Fibroblast of lung (primary cell): ENCODE results near the gene CAMTA1. TPM values are rescaled to one million over a fixed set of nuclear protein-coding genes. Genes with fewer than 3 reads are reported as not detected.

Experiments
- DNase-seq, 2 donors: peaks; one replicate each; pipeline versions ENCODE4 v3.0.0 to v3.0.0-alpha.2; 2010; ENCODE audit warnings: low read depth in 2 of 2
- H2AFZ ChIP-seq: 2 replicates; pipeline ENCODE4 v1.5.1; 2012; ENCODE audit warnings: low read length, control low read depth, inconsistent platforms
- H3K27ac ChIP-seq: 2 replicates; pipeline ENCODE4 v1.5.1; 2011; ENCODE audit warnings: low read length, control low read depth; ENCODE audit not compliant: insufficient read depth
- H3K27me3 ChIP-seq: 2 replicates; pipeline ENCODE4 v1.5.1; 2011; ENCODE audit warnings: mild to moderate bottlenecking, low read length; ENCODE audit not compliant: control insufficient read depth, insufficient read depth
- H3K36me3 ChIP-seq: 2 replicates; pipeline ENCODE4 v1.5.1; 2011; ENCODE audit warnings: low read length; ENCODE audit not compliant: control insufficient read depth, insufficient read depth
- H3K4me1 ChIP-seq: 2 replicates; pipeline ENCODE4 v1.5.1; 2011; ENCODE audit warnings: low read length; ENCODE audit not compliant: control insufficient read depth, insufficient read depth; ENCODE audit errors: extremely low read depth
- H3K4me2 ChIP-seq: 2 replicates; pipeline ENCODE4 v1.5.1; 2011; ENCODE audit warnings: low read length, control low read depth; ENCODE audit not compliant: insufficient read depth; ENCODE audit errors: extremely low read depth
- H3K4me3 ChIP-seq, 4 experiments: fragments of 200-600 bp in 1 of 4; sonication (generic) in 1 of 4; replicated peaks in 1 of 4; 2 replicates each; pipeline ENCODE4 v1.5.1; 2011 to 2016; ENCODE audit warnings: low read length in 4 of 4, low read depth in 3 of 4, mild to moderate bottlenecking in 3 of 4, control low read depth in 2 of 4, inconsistent platforms in 1 of 4, mixed read lengths in 1 of 4; ENCODE audit not compliant: insufficient read depth in 1 of 4; ENCODE audit errors: control extremely low read depth in 1 of 4
- H3K79me2 ChIP-seq: 2 replicates; pipeline ENCODE4 v1.5.1; 2012; ENCODE audit warnings: mild to moderate bottlenecking, low read length, inconsistent platforms; ENCODE audit not compliant: control insufficient read depth, insufficient read depth
- H3K9ac ChIP-seq: 2 replicates; pipeline ENCODE4 v1.5.1; 2011; ENCODE audit warnings: mild to moderate bottlenecking, low read length, control low read depth; ENCODE audit not compliant: insufficient read depth
- H3K9me3 ChIP-seq: 2 replicates; pipeline ENCODE4 v1.5.1; 2012; ENCODE audit warnings: low read depth, low read length; ENCODE audit not compliant: control insufficient read depth, insufficient read depth
- H4K20me1 ChIP-seq: 2 replicates; pipeline ENCODE4 v1.5.1; 2011; ENCODE audit warnings: low read length; ENCODE audit not compliant: control insufficient read depth, insufficient read depth; ENCODE audit errors: extremely low read depth
- CTCF ChIP-seq, 2 donors: IDR thresholded peaks in 1 of 2; conservative IDR thresholded peaks in 1 of 2; 1 replicate in 1 of 2; 2 replicates in 1 of 2; pipeline ENCODE4 v1.5.1; 2011 to 2012; ENCODE audit warnings: low read length in 2 of 2, control low read depth in 1 of 2, inconsistent platforms in 1 of 2, low read depth in 1 of 2, mild to moderate bottlenecking in 1 of 2
- EZH2 ChIP-seq: IDR thresholded peaks from 2 replicates; pipeline ENCODE4 v1.5.1; 2012; ENCODE audit warnings: low read length, control low read depth, mild to moderate bottlenecking; ENCODE audit errors: missing control alignments
- polyA plus RNA-seq, 2 donors: library from polyadenylated mRNA; depleted of rRNA in 1 of 2; stranded (reverse) in 1 of 2; unstranded in 1 of 2; fragments of >200 nt; gene quantifications; 2 replicates each; pipeline ENCODE4 v1.2.1, GENCODE V29; 2011 to 2012; ENCODE audit warnings: missing spikeins in 1 of 2
- total RNA-seq: library from RNA; depleted of rRNA; stranded (reverse); fragments of >200 nt; gene quantifications from 2 replicates; pipeline ENCODE4 v1.2.1, GENCODE V29; 2014

Gene CAMTA1
- total and polyA plus RNA-seq, 2 donors (not counting 1 experiment from before 2014, with no cell fraction given) = 47.6 to 86.0 TPM

- no peaks in the 10 kb centered on the region for H3K27me3 ChIP-seq
- no peaks in the 10 kb centered on the region for H3K9me3 ChIP-seq
- H4K20me1 ChIP-seq = no peaks in the 10 kb centered on the region
- no peak overlapping the region for H3K4me2 ChIP-seq
- no peak overlapping the region for H3K27ac ChIP-seq
- no peak overlapping the region for H2AFZ ChIP-seq
- no peaks in the 10 kb centered on the region for H3K79me2 ChIP-seq
- H3K4me1 ChIP-seq = no peaks in the 10 kb centered on the region
- no peak overlapping the region for H3K4me3 ChIP-seq
- TF ChIP-seq CTCF (conservative IDR thresholded peaks at IDR 0.05 in 1 of 2, IDR thresholded peaks at IDR 0.05 in 1 of 2; ENCODE audit: low read depth in 1 of 2, low read length in 2 of 2) (no peak), EZH2 (no peak)
- no peak for DNase-seq
- no peak overlapping the region for H3K9ac ChIP-seq
- H3K36me3 ChIP-seq = no peaks in the 10 kb centered on the region
Measured at GRCh38 chr1:7583291-7584096, 798.2 kb downstream of the CAMTA1 start.

GRCh38 chr1:7584157-7584556 lies 798.9 kb downstream of the CAMTA1 start:
- Histone ChIP-seq H3K4me2 (no peak overlapping the region), H3K27ac (no peak overlapping the region), H3K4me3 (no peak overlapping the region), H3K79me2 (no peaks in the 10 kb centered on the region), H3K27me3 (no peaks in the 10 kb centered on the region), H3K4me1 (no peaks in the 10 kb centered on the region), H3K9me3 (no peaks in the 10 kb centered on the region), H3K36me3 (no peaks in the 10 kb centered on the region), H2AFZ (no peak overlapping the region), H4K20me1 (no peaks in the 10 kb centered on the region), H3K9ac (no peak overlapping the region)
- DNase-seq = no peak
- TF ChIP-seq EZH2 = no peak
- TF ChIP-seq CTCF (conservative IDR thresholded peaks at IDR 0.05 in 1 of 2, IDR thresholded peaks at IDR 0.05 in 1 of 2; ENCODE audit: low read depth in 1 of 2, low read length in 2 of 2) = no peak

- Histone ChIP-seq H4K20me1 (no peaks in the 10 kb centered on the region), H3K9ac (no peak overlapping the region), H3K27me3 (no peaks in the 10 kb centered on the region), H2AFZ (no peak overlapping the region), H3K4me3 (no peak overlapping the region), H3K9me3 (no peaks in the 10 kb centered on the region), H3K27ac (no peak overlapping the region), H3K36me3 (no peaks in the 10 kb centered on the region), H3K4me1 (no peaks in the 10 kb centered on the region), H3K79me2 (no peaks in the 10 kb centered on the region), H3K4me2 (no peak overlapping the region)
- no peak for TF ChIP-seq CTCF (conservative IDR thresholded peaks at IDR 0.05 in 1 of 2, IDR thresholded peaks at IDR 0.05 in 1 of 2; ENCODE audit: low read depth in 1 of 2, low read length in 2 of 2)
- no peak for TF ChIP-seq EZH2
- DNase-seq = no peak
Measured at GRCh38 chr1:7584643-7585042, 799.4 kb downstream of the CAMTA1 start.
